Measurements from ENCODE around the gene TNS3. TPM values are rescaled to one million over a fixed set of nuclear protein-coding genes. Genes with fewer than 3 reads are reported as not detected.

The TNS3 gene
- total RNA-seq, 1 donor from 2014 or later, result 120 TPM

GRCh38 chr7:47511699-47512370 lies 70.1 kb downstream of the TNS3 start:
- Mint-ChIP-seq H3K27ac (no peak overlapping the region), H3K4me1 (ENCODE audit: low read depth) (peaks cover 30% of the 10 kb centered on the region), H3K27me3 (no peaks in the 10 kb centered on the region), H3K9me3 (ENCODE audit: low read depth) (no peaks in the 10 kb centered on the region), H3K4me3 (ENCODE audit: low read depth) (no peak overlapping the region), H3K36me3 (ENCODE audit: insufficient read depth) (peaks cover 9% of the 10 kb centered on the region)
- no peak for DNase-seq (ENCODE audit: low spot score, unreplicated experiment)
- no peak for TF ChIP-seq CTCF (IDR thresholded peaks at IDR 0.05; ENCODE audit: unreplicated experiment)

- Mint-ChIP-seq H3K4me3 (ENCODE audit: low read depth) (no peak overlapping the region), H3K9me3 (ENCODE audit: low read depth) (no peaks in the 10 kb centered on the region), H3K27ac (no peak overlapping the region), H3K27me3 (no peaks in the 10 kb centered on the region), H3K36me3 (ENCODE audit: insufficient read depth) (peaks cover 15% of the 10 kb centered on the region), H3K4me1 (ENCODE audit: low read depth) (peaks cover 30% of the 10 kb centered on the region)
- DNase-seq (ENCODE audit: low spot score, unreplicated experiment), result no peak
- no peak for TF ChIP-seq CTCF (IDR thresholded peaks at IDR 0.05; ENCODE audit: unreplicated experiment)
These were observed 71.1 kb downstream of the TNS3 start for GRCh38 chr7:47510786-47511185.

GRCh38 chr7:47510192-47510591 lies 71.7 kb downstream of the TNS3 start:
- H3K36me3 Mint-ChIP-seq (ENCODE audit: insufficient read depth), result peaks cover 15% of the 10 kb centered on the region
- H3K4me3 Mint-ChIP-seq (ENCODE audit: low read depth), result no peak overlapping the region
- H3K9me3 Mint-ChIP-seq (ENCODE audit: low read depth), result no peaks in the 10 kb centered on the region
- no peak for TF ChIP-seq CTCF (IDR thresholded peaks at IDR 0.05; ENCODE audit: unreplicated experiment)
- H3K4me1 Mint-ChIP-seq (ENCODE audit: low read depth), result peaks cover 30% of the 10 kb centered on the region
- no peaks in the 10 kb centered on the region for H3K27me3 Mint-ChIP-seq
- no peak overlapping the region for H3K27ac Mint-ChIP-seq
- no peak for DNase-seq (ENCODE audit: low spot score, unreplicated experiment)

GRCh38 chr7:47509571-47509970 lies 72.3 kb downstream of the TNS3 start:
- Mint-ChIP-seq H3K36me3 (ENCODE audit: insufficient read depth) (peaks cover 15% of the 10 kb centered on the region), H3K4me1 (ENCODE audit: low read depth) (peaks cover 30% of the 10 kb centered on the region), H3K4me3 (ENCODE audit: low read depth) (no peak overlapping the region), H3K27ac (peak overlapping the region; percentile 85), H3K9me3 (ENCODE audit: low read depth) (no peaks in the 10 kb centered on the region), H3K27me3 (no peaks in the 10 kb centered on the region)
- DNase-seq (ENCODE audit: low spot score, unreplicated experiment), result no peak
- no peak for TF ChIP-seq CTCF (IDR thresholded peaks at IDR 0.05; ENCODE audit: unreplicated experiment)

- Mint-ChIP-seq H3K36me3 (ENCODE audit: insufficient read depth) (peaks cover 15% of the 10 kb centered on the region), H3K27me3 (no peaks in the 10 kb centered on the region), H3K4me1 (ENCODE audit: low read depth) (peaks cover 30% of the 10 kb centered on the region), H3K4me3 (ENCODE audit: low read depth) (no peak overlapping the region), H3K27ac (peak overlapping the region; percentile 6), H3K9me3 (ENCODE audit: low read depth) (no peaks in the 10 kb centered on the region)
- no peak for DNase-seq (ENCODE audit: low spot score, unreplicated experiment)
- TF ChIP-seq CTCF (IDR thresholded peaks at IDR 0.05; ENCODE audit: unreplicated experiment), result no peak
These were observed 73.2 kb downstream of the TNS3 start for GRCh38 chr7:47508389-47509380.

All from progenitor cell of endocrine pancreas (in vitro differentiated cells).